ENCODE data around the gene ETNK2. TPM values are rescaled to one million over a fixed set of nuclear protein-coding genes. Genes with fewer than 3 reads are reported as not detected.

ETNK2 gene
- total RNA-seq, 1 experiment from 2014 or later: 9.4 TPM

DNA sequence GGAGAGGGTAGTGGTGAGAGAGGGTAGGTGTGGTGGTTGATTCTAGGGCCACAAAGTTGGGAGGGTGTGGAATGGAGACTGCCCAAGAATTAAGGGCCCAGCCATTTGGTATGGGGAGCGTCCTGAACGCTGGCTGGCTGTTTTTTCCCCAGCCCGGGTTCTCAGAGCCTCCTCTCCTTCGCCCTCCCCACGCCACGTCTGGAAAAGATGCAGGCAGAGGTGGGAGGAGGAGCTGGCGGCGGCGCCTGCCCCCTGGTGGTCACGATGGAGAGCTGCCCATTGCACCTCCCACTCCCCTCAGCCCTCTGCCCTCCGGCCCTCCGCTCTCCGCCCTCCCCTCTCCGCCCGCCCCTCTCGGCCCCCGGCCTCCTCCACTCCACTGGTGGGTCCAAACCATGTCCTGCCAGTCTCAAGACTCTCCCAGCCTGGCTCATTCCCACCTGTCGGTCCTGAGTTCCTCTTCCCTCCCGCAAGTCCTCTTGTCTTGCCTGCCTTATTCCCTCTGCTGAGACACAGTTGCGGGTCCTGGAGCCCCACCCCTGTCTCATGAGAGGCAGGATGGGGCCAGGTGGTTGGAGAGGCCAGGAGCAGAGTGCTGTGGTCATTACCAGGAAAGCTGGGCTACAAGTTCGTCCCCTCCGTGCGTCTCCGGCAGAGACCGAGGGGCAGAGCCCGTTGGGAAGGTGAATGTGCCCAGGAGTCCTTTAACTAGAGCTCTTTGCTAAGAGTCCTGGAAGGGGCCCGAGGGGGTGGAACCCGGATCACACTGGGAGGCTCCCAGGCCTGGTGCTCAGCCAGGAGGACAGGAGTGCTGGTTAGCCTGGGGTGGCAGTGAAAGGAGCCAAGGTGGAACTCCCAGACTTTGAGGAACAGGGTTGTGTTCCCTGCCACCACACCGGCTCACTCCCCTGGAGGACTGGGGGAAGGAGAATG lies 22.6 kb downstream of the ETNK2 start:
- peaks cover 10% of the 10 kb centered on the region for H3K4me1 ChIP-seq
- H3K27ac ChIP-seq: no peak overlapping the region
- H3K9me3 ChIP-seq (replicated peaks): no peaks in the 10 kb centered on the region
- no peaks in the 10 kb centered on the region for H3K27me3 ChIP-seq
- no peak overlapping the region for H3K4me3 ChIP-seq
- peaks cover 2% of the 10 kb centered on the region; the same call in 1 of the 2 replicates for H3K36me3 ChIP-seq
- DNase-seq: peak; percentile 80 to 87

- no peak for DNase-seq
- no peaks in the 10 kb centered on the region for H3K27me3 ChIP-seq
- H3K36me3 ChIP-seq: peaks cover 5% of the 10 kb centered on the region; the same call in 1 of the 2 replicates
- no peaks in the 10 kb centered on the region for H3K9me3 ChIP-seq (replicated peaks)
- peaks cover 10% of the 10 kb centered on the region for H3K4me1 ChIP-seq
- H3K4me3 ChIP-seq: no peak overlapping the region
- no peak overlapping the region for H3K27ac ChIP-seq
These were observed 23.3 kb downstream of the ETNK2 start for GRCh38 chr1:204128464-204128963.

GRCh38 chr1:204127597-204128242 lies 24.1 kb downstream of the ETNK2 start:
- Histone ChIP-seq H3K36me3 (peaks cover 5% of the 10 kb centered on the region; the same call in 1 of the 2 replicates), H3K4me3 (no peak overlapping the region), H3K4me1 (peaks cover 10% of the 10 kb centered on the region), H3K9me3 (replicated peaks) (no peaks in the 10 kb centered on the region), H3K27ac (no peak overlapping the region), H3K27me3 (no peaks in the 10 kb centered on the region)
- DNase-seq: peak; percentile 75 to 87

DNA sequence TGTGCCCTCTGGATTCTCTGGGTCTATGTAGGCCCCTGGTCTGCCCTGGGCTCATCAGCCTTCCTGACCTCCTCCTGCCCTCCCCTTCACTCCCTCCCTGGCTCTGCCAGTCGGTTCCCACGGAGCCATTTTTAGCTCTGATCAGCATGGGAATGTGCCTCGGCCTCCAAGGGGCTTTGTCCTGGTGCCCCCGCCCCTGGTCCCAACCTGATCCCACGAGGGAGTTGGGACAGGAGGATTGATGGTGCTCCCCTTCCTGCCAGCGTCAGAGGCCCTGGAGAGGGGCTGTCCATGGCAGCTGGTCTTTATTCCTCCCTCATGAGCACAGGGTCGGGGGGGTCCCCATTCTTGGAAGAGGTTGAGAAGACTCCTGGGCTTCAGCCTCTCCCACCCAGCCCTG lies 24.9 kb downstream of the ETNK2 start:
- no peak for DNase-seq
- peaks cover 5% of the 10 kb centered on the region; the same call in 1 of the 2 replicates for H3K36me3 ChIP-seq
- H3K4me1 ChIP-seq: peaks cover 10% of the 10 kb centered on the region
- no peaks in the 10 kb centered on the region for H3K9me3 ChIP-seq (replicated peaks)
- H3K4me3 ChIP-seq: no peak overlapping the region
- H3K27me3 ChIP-seq: no peaks in the 10 kb centered on the region
- no peak overlapping the region for H3K27ac ChIP-seq

- no peak for DNase-seq
- H3K4me3 ChIP-seq: no peak overlapping the region
- no peaks in the 10 kb centered on the region for H3K9me3 ChIP-seq (replicated peaks)
- H3K27ac ChIP-seq: no peak overlapping the region
- H3K36me3 ChIP-seq: peaks cover 5% of the 10 kb centered on the region; the same call in 1 of the 2 replicates
- H3K4me1 ChIP-seq: peaks cover 10% of the 10 kb centered on the region
- H3K27me3 ChIP-seq: no peaks in the 10 kb centered on the region
These were observed 25.5 kb downstream of the ETNK2 start for GRCh38 chr1:204126386-204126785.

GRCh38 chr1:204125759-204126351 lies 26.0 kb downstream of the ETNK2 start:
- no peaks in the 10 kb centered on the region for H3K27me3 ChIP-seq
- H3K27ac ChIP-seq: no peak overlapping the region
- no peak for DNase-seq
- H3K9me3 ChIP-seq (replicated peaks): no peaks in the 10 kb centered on the region
- no peak overlapping the region for H3K4me3 ChIP-seq
- H3K4me1 ChIP-seq: peaks cover 6% of the 10 kb centered on the region
- peaks cover 5% of the 10 kb centered on the region; the same call in 1 of the 2 replicates for H3K36me3 ChIP-seq

DNA sequence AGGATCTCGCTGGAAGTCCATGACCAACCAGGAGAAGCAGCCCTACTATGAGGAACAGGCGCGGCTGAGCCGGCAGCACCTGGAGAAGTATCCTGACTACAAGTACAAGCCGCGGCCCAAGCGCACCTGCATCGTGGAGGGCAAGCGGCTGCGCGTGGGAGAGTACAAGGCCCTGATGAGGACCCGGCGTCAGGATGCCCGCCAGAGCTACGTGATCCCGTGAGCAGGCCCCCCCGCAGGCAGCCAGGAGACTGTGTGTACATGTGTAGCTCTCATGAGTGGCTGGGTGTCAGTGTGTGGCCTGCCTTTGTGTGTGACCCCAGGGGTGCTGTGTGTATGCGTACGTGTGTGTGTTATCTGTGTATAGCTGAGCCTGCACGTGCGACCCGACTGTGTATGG lies 27.2 kb downstream of the ETNK2 start:
- Histone ChIP-seq H3K4me1 (peaks cover 4% of the 10 kb centered on the region), H3K27ac (no peak overlapping the region), H3K27me3 (no peaks in the 10 kb centered on the region), H3K9me3 (replicated peaks) (no peaks in the 10 kb centered on the region), H3K4me3 (no peak overlapping the region), H3K36me3 (peaks cover 5% of the 10 kb centered on the region; the same call in 1 of the 2 replicates)
- DNase-seq: no peak

DNA sequence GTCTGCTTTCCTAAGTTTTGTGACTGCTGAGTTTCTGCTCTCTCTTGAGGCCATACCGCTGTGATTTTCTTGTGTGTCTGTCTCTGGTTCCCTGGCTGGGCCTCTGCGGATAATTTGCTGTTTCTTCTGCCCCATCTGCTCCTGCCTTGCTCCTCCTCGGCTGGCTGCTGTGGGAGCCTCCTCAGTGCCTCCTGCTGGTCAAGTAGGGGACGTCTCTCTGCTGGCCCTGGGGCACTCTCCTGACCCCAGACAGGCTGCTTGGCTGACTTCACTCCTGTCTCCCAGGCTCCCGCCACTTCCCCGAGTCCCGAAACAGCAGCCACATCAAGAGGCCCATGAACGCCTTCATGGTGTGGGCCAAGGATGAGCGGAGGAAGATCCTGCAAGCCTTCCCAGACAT lies 28.5 kb downstream of the ETNK2 start:
- Histone ChIP-seq H3K9me3 (replicated peaks) (no peaks in the 10 kb centered on the region), H3K27me3 (no peaks in the 10 kb centered on the region), H3K36me3 (peaks cover 5% of the 10 kb centered on the region; the same call in 1 of the 2 replicates), H3K4me1 (no peaks in the 10 kb centered on the region), H3K27ac (no peak overlapping the region), H3K4me3 (no peak overlapping the region)
- peak; percentile 27 to 38 for DNase-seq

DNA sequence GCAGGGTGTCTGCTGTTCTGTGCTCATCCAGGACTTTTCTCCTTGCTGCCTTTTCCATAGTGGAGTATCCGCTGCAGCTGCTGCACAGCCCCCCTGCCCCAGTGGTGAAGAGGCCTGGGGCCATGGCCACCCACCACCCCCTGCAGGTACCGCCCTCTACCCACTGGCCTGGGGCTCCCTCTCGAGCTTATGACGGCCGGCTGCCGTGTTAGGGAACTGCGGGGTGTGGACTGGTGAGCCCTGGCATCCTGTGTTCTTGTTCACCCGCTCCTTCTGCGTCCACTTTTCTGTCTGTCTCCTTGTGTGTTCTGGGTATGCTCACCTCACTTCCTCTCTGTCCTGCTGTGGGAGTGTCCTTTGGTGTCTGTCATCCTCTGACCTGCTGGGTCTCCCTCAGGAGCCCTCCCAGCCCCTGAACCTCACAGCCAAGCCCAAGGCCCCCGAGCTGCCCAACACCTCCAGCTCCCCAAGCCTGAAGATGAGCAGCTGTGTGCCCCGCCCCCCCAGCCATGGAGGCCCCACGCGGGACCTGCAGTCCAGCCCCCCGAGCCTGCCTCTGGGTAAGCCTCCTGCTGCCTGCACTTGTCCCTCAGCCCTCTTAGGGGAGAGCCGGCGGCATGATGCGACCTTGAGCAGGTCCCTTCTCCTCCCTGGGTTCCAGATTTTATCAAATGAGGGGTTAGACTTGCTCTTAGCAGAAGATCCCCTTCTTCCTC lies 29.8 kb downstream of the ETNK2 start:
- Histone ChIP-seq H3K27me3 (no peaks in the 10 kb centered on the region), H3K36me3 (peaks cover 9% of the 10 kb centered on the region; the same call in 1 of the 2 replicates), H3K4me1 (no peaks in the 10 kb centered on the region), H3K27ac (no peak overlapping the region), H3K9me3 (replicated peaks) (no peaks in the 10 kb centered on the region), H3K4me3 (no peak overlapping the region)
- no peak for DNase-seq

GRCh38 chr1:204116539-204116938 lies 35.3 kb downstream of the ETNK2 start:
- DNase-seq: no peak
- H3K27me3 ChIP-seq: no peaks in the 10 kb centered on the region
- H3K36me3 ChIP-seq: 0 out of 2 replicates have a peak, but pooled peaks cover 4% of the 10 kb centered on the region
- no peaks in the 10 kb centered on the region for H3K9me3 ChIP-seq (replicated peaks)
- no peaks in the 10 kb centered on the region for H3K4me1 ChIP-seq
- no peak overlapping the region for H3K4me3 ChIP-seq
- no peak overlapping the region for H3K27ac ChIP-seq

GRCh38 chr1:204115116-204115515 lies 36.7 kb downstream of the ETNK2 start:
- H3K27me3 ChIP-seq: no peaks in the 10 kb centered on the region
- H3K4me3 ChIP-seq: no peak overlapping the region
- no peaks in the 10 kb centered on the region for H3K4me1 ChIP-seq
- DNase-seq: no peak
- no peaks in the 10 kb centered on the region for H3K9me3 ChIP-seq (replicated peaks)
- 0 out of 2 replicates have a peak, but pooled peaks cover 4% of the 10 kb centered on the region for H3K36me3 ChIP-seq
- H3K27ac ChIP-seq: no peak overlapping the region

GRCh38 chr1:204114606-204115005 lies 37.2 kb downstream of the ETNK2 start:
- no peak for DNase-seq
- 0 out of 2 replicates have a peak, but pooled peaks cover 4% of the 10 kb centered on the region for H3K36me3 ChIP-seq
- H3K9me3 ChIP-seq (replicated peaks): no peaks in the 10 kb centered on the region
- no peaks in the 10 kb centered on the region for H3K27me3 ChIP-seq
- H3K27ac ChIP-seq: no peak overlapping the region
- no peak overlapping the region for H3K4me3 ChIP-seq
- H3K4me1 ChIP-seq: no peaks in the 10 kb centered on the region

GRCh38 chr1:204113896-204114295 lies 37.9 kb downstream of the ETNK2 start:
- no peak for DNase-seq
- no peaks in the 10 kb centered on the region for H3K4me1 ChIP-seq
- H3K27ac ChIP-seq: no peak overlapping the region
- no peaks in the 10 kb centered on the region for H3K27me3 ChIP-seq
- H3K4me3 ChIP-seq: no peak overlapping the region
- 0 out of 2 replicates have a peak, but pooled peaks cover 4% of the 10 kb centered on the region for H3K36me3 ChIP-seq
- no peaks in the 10 kb centered on the region for H3K9me3 ChIP-seq (replicated peaks)

All from SJCRH30 (cell line).